ENCODE data around the gene ESRRA.

- TF ChIP-seq ZNF274 (IDR thresholded peaks at IDR 0.05; ENCODE audit: low read depth, low read length) (no peak), YY1 (IDR thresholded peaks at IDR 0.05; ENCODE audit: insufficient read depth, insufficient read length) (no peak)
Measured at GRCh38 chr11:64296236-64296635, 9.1 kb upstream of the ESRRA start.
